ENCODE results near the gene PPP1R3F.
"Not testable (repeated sequence)": the region's sequence is repeated elsewhere in the genome, so short reads cannot be mapped to it uniquely, and the experiment has no call there.

Gene PPP1R3F

GRCh38 chrX:49286136-49286535, 16.5 kb downstream of the PPP1R3F start:
- Histone ChIP-seq H3K9ac (ENCODE audit: low read depth in 1 of 2, low read length in 2 of 2) (no peak overlapping the region), H3K9me3 (ENCODE audit: control insufficient read depth in 1 of 2, low read length in 2 of 2) (no peaks in the 10 kb centered on the region), H3K27me3 (ENCODE audit: control insufficient read depth in 1 of 2, insufficient read depth in 2 of 2, low read length in 2 of 2) (no peaks in the 10 kb centered on the region), H3K27ac (ENCODE audit: low read depth, low read length) (no peak overlapping the region), H3K36me3 (ENCODE audit: control insufficient read depth in 1 of 2, insufficient read depth in 2 of 2, low read length in 2 of 2) (no peaks in the 10 kb centered on the region), H3K4me3 (ENCODE audit: low read depth in 1 of 2, low read length in 2 of 2) (no peak overlapping the region), H3K4me1 (ENCODE audit: control insufficient read depth in 1 of 2, insufficient read depth in 2 of 2, low read length in 2 of 2) (no peaks in the 10 kb centered on the region)

DNA sequence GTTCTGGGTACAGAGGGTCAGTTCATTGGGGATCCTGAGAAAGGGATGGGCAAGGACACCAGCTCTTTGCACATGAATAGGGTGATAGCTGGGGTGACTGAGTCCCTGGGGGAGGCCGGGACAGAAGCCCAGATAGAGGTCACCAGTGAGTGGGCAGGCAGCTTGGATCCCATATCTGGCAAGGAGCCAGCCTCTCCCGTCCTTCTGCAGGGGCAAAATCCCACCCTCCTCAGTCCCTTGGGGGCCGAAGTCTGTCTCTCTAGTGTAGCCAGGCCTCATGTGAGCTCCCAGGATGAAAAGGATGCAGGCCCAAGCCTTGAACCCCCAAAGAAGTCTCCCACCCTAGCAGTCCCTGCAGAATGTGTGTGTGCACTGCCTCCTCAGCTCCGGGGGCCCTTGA, 17.0 kb downstream of the PPP1R3F start:
- Histone ChIP-seq H3K4me1 (ENCODE audit: control insufficient read depth in 1 of 2, insufficient read depth in 2 of 2, low read length in 2 of 2) (no peaks in the 10 kb centered on the region), H3K27ac (ENCODE audit: low read depth, low read length) (no peak overlapping the region), H3K36me3 (ENCODE audit: control insufficient read depth in 1 of 2, insufficient read depth in 2 of 2, low read length in 2 of 2) (no peaks in the 10 kb centered on the region), H3K27me3 (ENCODE audit: control insufficient read depth in 1 of 2, insufficient read depth in 2 of 2, low read length in 2 of 2) (no peaks in the 10 kb centered on the region), H3K9ac (ENCODE audit: low read depth in 1 of 2, low read length in 2 of 2) (no peak overlapping the region), H3K9me3 (ENCODE audit: control insufficient read depth in 1 of 2, low read length in 2 of 2) (no peaks in the 10 kb centered on the region), H3K4me3 (ENCODE audit: low read depth in 1 of 2, low read length in 2 of 2) (no peak overlapping the region)

GRCh38 chrX:49287665-49288064, 18.1 kb downstream of the PPP1R3F start:
- Histone ChIP-seq H3K4me3 (ENCODE audit: low read depth in 1 of 2, low read length in 2 of 2) (no peak overlapping the region), H3K27me3 (ENCODE audit: control insufficient read depth in 1 of 2, insufficient read depth in 2 of 2, low read length in 2 of 2) (no peaks in the 10 kb centered on the region), H3K9me3 (ENCODE audit: control insufficient read depth in 1 of 2, low read length in 2 of 2) (no peaks in the 10 kb centered on the region), H3K4me1 (ENCODE audit: control insufficient read depth in 1 of 2, insufficient read depth in 2 of 2, low read length in 2 of 2) (no peaks in the 10 kb centered on the region), H3K9ac (ENCODE audit: low read depth in 1 of 2, low read length in 2 of 2) (no peak overlapping the region), H3K27ac (ENCODE audit: low read depth, low read length) (no peak overlapping the region), H3K36me3 (ENCODE audit: control insufficient read depth in 1 of 2, insufficient read depth in 2 of 2, low read length in 2 of 2) (no peaks in the 10 kb centered on the region)

- Histone ChIP-seq H3K27me3 (ENCODE audit: control insufficient read depth in 1 of 2, insufficient read depth in 2 of 2, low read length in 2 of 2) (no peaks in the 10 kb centered on the region), H3K9ac (ENCODE audit: low read depth in 1 of 2, low read length in 2 of 2) (no peak overlapping the region), H3K4me1 (ENCODE audit: control insufficient read depth in 1 of 2, insufficient read depth in 2 of 2, low read length in 2 of 2) (no peaks in the 10 kb centered on the region), H3K27ac (ENCODE audit: low read depth, low read length) (no peak overlapping the region), H3K9me3 (ENCODE audit: control insufficient read depth in 1 of 2, low read length in 2 of 2) (no peaks in the 10 kb centered on the region), H3K4me3 (ENCODE audit: low read depth in 1 of 2, low read length in 2 of 2) (no peak overlapping the region), H3K36me3 (ENCODE audit: control insufficient read depth in 1 of 2, insufficient read depth in 2 of 2, low read length in 2 of 2) (no peaks in the 10 kb centered on the region)
These were observed 20.6 kb downstream of the PPP1R3F start for GRCh38 chrX:49290215-49290614.

DNA sequence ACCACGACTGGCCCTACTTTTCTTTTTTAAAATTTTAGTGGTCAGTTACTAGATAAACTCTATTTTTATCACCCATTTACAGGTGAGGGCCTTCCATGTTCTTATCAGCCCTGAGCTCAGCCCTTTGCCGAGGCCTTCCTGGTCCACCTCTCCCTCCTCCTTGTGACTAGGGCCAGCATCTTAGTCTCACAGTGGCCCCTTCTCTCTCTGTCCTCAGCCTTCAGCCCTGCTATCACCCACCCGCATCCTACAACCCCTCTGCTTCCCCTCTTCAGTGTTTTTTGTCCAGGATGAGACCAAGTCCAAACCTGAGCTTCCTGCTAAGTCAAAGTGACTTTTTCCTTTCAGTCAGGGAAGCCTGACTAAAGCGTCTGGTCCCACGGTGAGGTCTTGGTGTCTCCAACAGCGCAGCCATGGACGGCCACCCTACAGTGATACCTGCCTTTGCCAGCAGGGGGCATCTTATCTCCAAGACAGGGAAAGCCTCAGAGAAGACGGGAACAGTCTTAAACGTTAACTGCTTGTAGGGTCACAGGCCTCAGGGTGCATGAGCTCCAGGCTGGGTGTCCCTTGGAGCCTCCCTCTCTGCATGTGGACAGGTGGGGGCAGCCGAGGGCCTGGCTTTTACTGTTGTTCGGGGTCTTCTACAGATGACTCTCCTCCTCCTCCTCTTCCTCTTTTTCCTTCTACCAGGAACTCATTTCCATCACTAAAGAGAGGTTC, 22.2 kb downstream of the PPP1R3F start:
- H3K4me1 ChIP-seq (ENCODE audit: control insufficient read depth in 1 of 2, insufficient read depth in 2 of 2, low read length in 2 of 2) = no peaks in the 10 kb centered on the region
- H3K27me3 ChIP-seq (ENCODE audit: control insufficient read depth in 1 of 2, insufficient read depth in 2 of 2, low read length in 2 of 2) = no peaks in the 10 kb centered on the region
- no peak overlapping the region for H3K9ac ChIP-seq (ENCODE audit: low read depth in 1 of 2, low read length in 2 of 2)
- H3K36me3 ChIP-seq (ENCODE audit: control insufficient read depth in 1 of 2, insufficient read depth in 2 of 2, low read length in 2 of 2) = no peaks in the 10 kb centered on the region
- no peaks in the 10 kb centered on the region for H3K9me3 ChIP-seq (ENCODE audit: control insufficient read depth in 1 of 2, low read length in 2 of 2)
- no peak overlapping the region for H3K27ac ChIP-seq (ENCODE audit: low read depth, low read length)
- H3K4me3 ChIP-seq (ENCODE audit: low read depth in 1 of 2, low read length in 2 of 2) = no peak overlapping the region

DNA sequence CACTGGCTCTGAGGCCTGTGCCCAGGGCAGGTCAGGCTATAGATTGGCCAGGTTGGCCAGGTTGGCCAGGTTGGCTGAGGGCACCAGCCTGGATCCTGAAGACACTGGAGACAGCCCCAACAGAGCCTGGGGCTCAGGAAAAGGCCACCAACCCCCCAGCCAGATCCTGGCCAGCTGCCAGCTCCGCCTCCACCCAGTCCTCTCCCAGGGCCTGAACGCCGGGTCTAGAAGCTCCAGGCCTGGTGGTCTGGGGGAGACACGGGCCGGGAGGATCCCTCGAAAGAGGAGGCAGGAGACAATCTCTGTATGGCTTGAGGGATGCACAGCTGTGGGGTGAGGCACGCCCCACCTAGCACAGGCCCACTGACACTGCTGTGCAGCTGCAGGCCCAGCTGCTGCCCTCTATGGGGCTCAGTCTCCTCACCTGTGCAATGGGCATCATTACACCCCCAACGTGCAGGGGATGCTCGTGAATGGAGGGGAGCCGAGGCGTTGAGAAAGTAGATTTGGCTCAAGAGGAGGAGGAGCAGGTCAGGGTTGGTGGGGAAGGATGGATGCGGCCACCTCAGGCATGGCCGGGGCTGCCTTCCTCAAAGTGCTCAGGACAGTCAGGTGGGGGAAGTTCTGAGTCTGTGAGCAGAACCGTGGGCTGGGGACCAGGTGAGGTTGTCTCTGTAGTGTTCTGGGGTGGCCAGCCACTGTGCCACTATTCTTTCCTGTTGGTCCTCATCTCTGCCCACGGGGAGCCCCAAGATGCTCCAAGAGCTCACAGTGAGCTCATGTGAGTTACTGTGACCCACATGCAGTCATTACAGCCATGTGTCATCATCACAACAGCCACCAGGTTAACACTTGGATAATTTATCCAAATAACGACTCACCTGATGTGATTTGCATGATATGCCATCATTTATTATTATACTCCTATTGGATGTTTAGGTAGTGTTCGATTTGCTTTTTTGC, 23.1 kb downstream of the PPP1R3F start:
- H3K27ac ChIP-seq (ENCODE audit: low read depth, low read length) = no peak overlapping the region
- no peaks in the 10 kb centered on the region for H3K4me1 ChIP-seq (ENCODE audit: control insufficient read depth in 1 of 2, insufficient read depth in 2 of 2, low read length in 2 of 2)
- H3K36me3 ChIP-seq (ENCODE audit: control insufficient read depth in 1 of 2, insufficient read depth in 2 of 2, low read length in 2 of 2) = no peaks in the 10 kb centered on the region
- no peak overlapping the region for H3K4me3 ChIP-seq (ENCODE audit: low read depth in 1 of 2, low read length in 2 of 2)
- no peak overlapping the region for H3K9ac ChIP-seq (ENCODE audit: low read depth in 1 of 2, low read length in 2 of 2)
- no peaks in the 10 kb centered on the region for H3K9me3 ChIP-seq (ENCODE audit: control insufficient read depth in 1 of 2, low read length in 2 of 2)
- H3K27me3 ChIP-seq (ENCODE audit: control insufficient read depth in 1 of 2, insufficient read depth in 2 of 2, low read length in 2 of 2) = no peaks in the 10 kb centered on the region

DNA sequence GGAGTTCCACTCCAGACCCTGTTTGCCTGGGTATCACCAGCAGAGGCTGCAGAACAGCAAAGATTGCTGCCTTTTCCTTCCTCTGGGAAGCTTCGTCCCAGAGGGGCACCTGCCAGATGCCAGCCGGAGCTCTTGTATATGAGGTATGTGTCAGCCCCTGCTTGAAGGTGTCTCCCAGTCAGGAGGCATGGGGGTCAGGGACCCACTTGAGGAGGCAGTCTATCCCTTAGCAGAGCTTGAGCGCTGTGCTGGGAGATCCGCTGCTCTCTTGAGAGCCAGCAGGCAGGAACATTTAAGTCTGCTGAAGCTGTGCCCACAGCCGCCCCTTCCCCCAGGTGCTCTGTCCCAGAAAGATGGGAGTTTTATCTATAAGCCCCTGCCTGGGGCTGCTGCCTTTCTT, 29.7 kb downstream of the PPP1R3F start:
- not testable (repeated sequence) for H3K4me3 ChIP-seq (ENCODE audit: low read depth in 1 of 2, low read length in 2 of 2); H3K4me1 ChIP-seq (ENCODE audit: control insufficient read depth in 1 of 2, insufficient read depth in 2 of 2, low read length in 2 of 2); H3K9me3 ChIP-seq (ENCODE audit: control insufficient read depth in 1 of 2, low read length in 2 of 2); H3K9ac ChIP-seq (ENCODE audit: low read depth in 1 of 2, low read length in 2 of 2); H3K27me3 ChIP-seq (ENCODE audit: control insufficient read depth in 1 of 2, insufficient read depth in 2 of 2, low read length in 2 of 2); H3K36me3 ChIP-seq (ENCODE audit: control insufficient read depth in 1 of 2, insufficient read depth in 2 of 2, low read length in 2 of 2); H3K27ac ChIP-seq (ENCODE audit: low read depth, low read length)

- no peak overlapping the region for H3K4me3 ChIP-seq (ENCODE audit: low read depth in 1 of 2, low read length in 2 of 2)
- H3K27me3 ChIP-seq (ENCODE audit: control insufficient read depth in 1 of 2, insufficient read depth in 2 of 2, low read length in 2 of 2) = no peaks in the 10 kb centered on the region
- H3K9me3 ChIP-seq (ENCODE audit: control insufficient read depth in 1 of 2, low read length in 2 of 2) = no peaks in the 10 kb centered on the region
- no peaks in the 10 kb centered on the region for H3K36me3 ChIP-seq (ENCODE audit: control insufficient read depth in 1 of 2, insufficient read depth in 2 of 2, low read length in 2 of 2)
- no peak overlapping the region for H3K27ac ChIP-seq (ENCODE audit: low read depth, low read length)
- no peak overlapping the region for H3K9ac ChIP-seq (ENCODE audit: low read depth in 1 of 2, low read length in 2 of 2)
- H3K4me1 ChIP-seq (ENCODE audit: control insufficient read depth in 1 of 2, insufficient read depth in 2 of 2, low read length in 2 of 2) = no peaks in the 10 kb centered on the region
These were observed 31.1 kb downstream of the PPP1R3F start for GRCh38 chrX:49300703-49301102.

DNA sequence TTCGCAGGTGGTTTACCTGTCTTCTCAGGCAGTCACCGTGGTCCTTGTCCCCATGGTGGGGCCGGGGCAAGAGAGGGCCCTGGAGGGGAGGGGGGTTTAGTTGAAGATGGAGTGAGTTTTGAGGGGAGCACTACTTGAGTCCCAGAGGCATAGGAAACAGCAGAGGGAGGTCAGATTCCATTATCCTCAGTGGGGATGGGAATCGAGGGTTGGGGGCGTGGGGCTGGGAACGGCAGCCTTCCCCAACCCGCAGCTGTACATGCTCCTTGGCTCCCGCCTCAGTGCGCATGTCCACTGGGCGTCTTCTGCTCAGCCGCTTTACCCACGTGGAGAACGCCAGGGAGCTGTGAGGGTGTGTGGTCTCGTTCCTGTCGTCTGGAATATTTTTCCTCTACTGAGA, 33.8 kb downstream of the PPP1R3F start, which contains the start of gene GAGE10:
GAGE10 (plus strand) TSS at position 301 of the 400 bp plus-strand sequence. CDS start 1,214 bp downstream, outside the sequence.
- Histone ChIP-seq H3K27me3 (ENCODE audit: control insufficient read depth in 1 of 2, insufficient read depth in 2 of 2, low read length in 2 of 2) (no peaks in the 10 kb centered on the region), H3K4me1 (ENCODE audit: control insufficient read depth in 1 of 2, insufficient read depth in 2 of 2, low read length in 2 of 2) (no peaks in the 10 kb centered on the region), H3K27ac (ENCODE audit: low read depth, low read length) (no peak within 1 kb of the TSS), H3K9ac (ENCODE audit: low read depth in 1 of 2, low read length in 2 of 2) (no peak within 1 kb of the TSS), H3K36me3 (ENCODE audit: control insufficient read depth in 1 of 2, insufficient read depth in 2 of 2, low read length in 2 of 2) (no peaks in the 10 kb centered on the region), H3K9me3 (ENCODE audit: control insufficient read depth in 1 of 2, low read length in 2 of 2) (no peaks in the 10 kb centered on the region), H3K4me3 (ENCODE audit: low read depth in 1 of 2, low read length in 2 of 2) (no peak within 1 kb of the TSS)

GRCh38 chrX:49307775-49308174, 38.2 kb downstream of the PPP1R3F start:
- not testable (repeated sequence) for H3K4me3 ChIP-seq (ENCODE audit: low read depth in 1 of 2, low read length in 2 of 2); H3K27ac ChIP-seq (ENCODE audit: low read depth, low read length); H3K9ac ChIP-seq (ENCODE audit: low read depth in 1 of 2, low read length in 2 of 2); H3K9me3 ChIP-seq (ENCODE audit: control insufficient read depth in 1 of 2, low read length in 2 of 2); H3K27me3 ChIP-seq (ENCODE audit: control insufficient read depth in 1 of 2, insufficient read depth in 2 of 2, low read length in 2 of 2); H3K4me1 ChIP-seq (ENCODE audit: control insufficient read depth in 1 of 2, insufficient read depth in 2 of 2, low read length in 2 of 2); H3K36me3 ChIP-seq (ENCODE audit: control insufficient read depth in 1 of 2, insufficient read depth in 2 of 2, low read length in 2 of 2)

All from duodenal mucosa (tissue), 2 donors.